ENCODE data around the gene SLC12A3. TPM values are rescaled to one million over a fixed set of nuclear protein-coding genes. Genes with fewer than 3 reads are reported as not detected.
"Not testable (repeated sequence)": the region's sequence is repeated elsewhere in the genome, so short reads cannot be mapped to it uniquely, and the experiment has no call there.

Gene SLC12A3
- total RNA-seq, 3 donors from 2014 or later = not detected

- intact Hi-C loops (cut with DNase I; ENCODE audit: low total_unique reads) = no loop called here
- H3K4me1 ChIP-seq = no peaks in the 10 kb centered on the region
- no peaks in the 10 kb centered on the region for H3K9me3 ChIP-seq
- H3K27ac ChIP-seq = no peak overlapping the region
- no peak for DNase-seq (ENCODE audit: low spot score in 2 of 2)
- H3K4me3 ChIP-seq = no peak overlapping the region
- TF ChIP-seq CTCF (IDR thresholded peaks at IDR 0.05) (no peak), POLR2A (IDR thresholded peaks at IDR 0.05) (no peak), POLR2AphosphoS5 (IDR thresholded peaks at IDR 0.05) (no peak)
- H3K27me3 ChIP-seq = no peaks in the 10 kb centered on the region
- H3K36me3 ChIP-seq = no peaks in the 10 kb centered on the region
Observed at GRCh38 chr16:56861756-56862155, 3.3 kb upstream of the SLC12A3 start.

- no peak for TF ChIP-seq POLR2AphosphoS5 (IDR thresholded peaks at IDR 0.05)
- no peak for TF ChIP-seq POLR2A (IDR thresholded peaks at IDR 0.05)
- TF ChIP-seq CTCF (IDR thresholded peaks at IDR 0.05) = no peak
- H3K27ac ChIP-seq = no peak overlapping the region
Observed at GRCh38 chr16:56862776-56863175, 2.2 kb upstream of the SLC12A3 start.

GRCh38 chr16:56865394-56866062, 521 bp downstream of the SLC12A3 start:
- intact Hi-C loops (cut with DNase I; ENCODE audit: low total_unique reads) = no loop called here
- Histone ChIP-seq H3K27ac (no peak overlapping the region), H3K36me3 (no peaks in the 10 kb centered on the region), H3K27me3 (no peaks in the 10 kb centered on the region), H3K4me1 (no peaks in the 10 kb centered on the region), H3K9me3 (no peaks in the 10 kb centered on the region), H3K4me3 (no peak overlapping the region)
- DNase-seq (ENCODE audit: low spot score in 2 of 2) = no peak
- TF ChIP-seq CTCF (IDR thresholded peaks at IDR 0.05) (no peak), POLR2A (IDR thresholded peaks at IDR 0.05) (no peak)

More at GRCh38 chr16:56862776-56863175, 2.2 kb upstream of the SLC12A3 start:
- intact Hi-C loops (cut with DNase I; ENCODE audit: low total_unique reads) = no loop called here
- Histone ChIP-seq H3K27me3 (no peaks in the 10 kb centered on the region), H3K9me3 (no peaks in the 10 kb centered on the region), H3K4me1 (no peaks in the 10 kb centered on the region), H3K36me3 (no peaks in the 10 kb centered on the region), H3K4me3 (no peak overlapping the region)
- no peak for DNase-seq (ENCODE audit: low spot score in 2 of 2)

GRCh38 chr16:56866955-56867830, 2.2 kb downstream of the SLC12A3 start:
- Histone ChIP-seq H3K9me3 (no peaks in the 10 kb centered on the region), H3K27ac (no peak overlapping the region), H3K4me1 (no peaks in the 10 kb centered on the region), H3K27me3 (no peaks in the 10 kb centered on the region), H3K36me3 (no peaks in the 10 kb centered on the region), H3K4me3 (no peak overlapping the region)
- peak; percentile 77 to 80 (median 78) for TF ChIP-seq CTCF (IDR thresholded peaks at IDR 0.05)
- no peak for TF ChIP-seq POLR2A (IDR thresholded peaks at IDR 0.05)
- TF ChIP-seq POLR2AphosphoS5 (IDR thresholded peaks at IDR 0.05) = no peak
- DNase-seq (ENCODE audit: low spot score in 2 of 2) = no peak
- intact Hi-C loops (cut with DNase I; ENCODE audit: low total_unique reads) = no loop called here

GRCh38 chr16:56868175-56868574, 3.2 kb downstream of the SLC12A3 start:
- DNase-seq (ENCODE audit: low spot score in 2 of 2) = no peak
- no peaks in the 10 kb centered on the region for H3K36me3 ChIP-seq
- intact Hi-C loops (cut with DNase I; ENCODE audit: low total_unique reads) = loop anchor here (2.0 kb wide), 1 partner anchor 63 kb away; no protein-coding TSS in a partner anchor
- H3K27me3 ChIP-seq = no peaks in the 10 kb centered on the region
- TF ChIP-seq CTCF (IDR thresholded peaks at IDR 0.05) (no peak), POLR2A (IDR thresholded peaks at IDR 0.05) (no peak), POLR2AphosphoS5 (IDR thresholded peaks at IDR 0.05) (no peak)
- H3K9me3 ChIP-seq = no peaks in the 10 kb centered on the region
- H3K4me1 ChIP-seq = no peaks in the 10 kb centered on the region
- H3K27ac ChIP-seq = no peak overlapping the region
- H3K4me3 ChIP-seq = no peak overlapping the region

- not testable (repeated sequence) for H3K27ac ChIP-seq; H3K36me3 ChIP-seq; H3K27me3 ChIP-seq; H3K9me3 ChIP-seq; H3K4me1 ChIP-seq; H3K4me3 ChIP-seq; DNase-seq (ENCODE audit: low spot score in 2 of 2)
- intact Hi-C loops (cut with DNase I; ENCODE audit: low total_unique reads) = loop anchor here (2.0 kb wide), 1 partner anchor 62 kb away; no protein-coding TSS in a partner anchor
Observed at GRCh38 chr16:56868766-56869165, 3.8 kb downstream of the SLC12A3 start.

All from breast epithelium (tissue), 4 donors.